ENCODE measurements around the gene SORCS3.

The SORCS3 gene

GRCh38 chr10:105023211-105024111, 382.4 kb downstream of the SORCS3 start:
- no peak for DNase-seq (ENCODE audit: extremely low read depth, low read depth)
- H3K4me3 ChIP-seq (replicated peaks; ENCODE audit: low read depth, low read length), result no peak overlapping the region
- no peak for TF ChIP-seq CTCF (IDR thresholded peaks at IDR 0.05; ENCODE audit: low read depth, low read length, missing control alignments)

- TF ChIP-seq CTCF (IDR thresholded peaks at IDR 0.05; ENCODE audit: low read depth, low read length, missing control alignments), result no peak
- DNase-seq (ENCODE audit: extremely low read depth, low read depth), result no peak
Measured at GRCh38 chr10:105024184-105024583, 383.1 kb downstream of the SORCS3 start.

GRCh38 chr10:105025092-105025491, 384.0 kb downstream of the SORCS3 start:
- H3K4me3 ChIP-seq (replicated peaks; ENCODE audit: low read depth, low read length), result no peak overlapping the region
- no peak for DNase-seq (ENCODE audit: extremely low read depth, low read depth)
- TF ChIP-seq CTCF (IDR thresholded peaks at IDR 0.05; ENCODE audit: low read depth, low read length, missing control alignments), result no peak

More at GRCh38 chr10:105024184-105024583, 383.1 kb downstream of the SORCS3 start:
- H3K4me3 ChIP-seq (replicated peaks; ENCODE audit: low read depth, low read length), result no peak overlapping the region

GRCh38 chr10:105026566-105026965, 385.5 kb downstream of the SORCS3 start:
- no peak for TF ChIP-seq CTCF (IDR thresholded peaks at IDR 0.05; ENCODE audit: low read depth, low read length, missing control alignments)
- no peak for DNase-seq (ENCODE audit: extremely low read depth, low read depth)

GRCh38 chr10:105029286-105029685, 388.2 kb downstream of the SORCS3 start:
- no peak for TF ChIP-seq CTCF (IDR thresholded peaks at IDR 0.05; ENCODE audit: low read depth, low read length, missing control alignments)
- no peak for DNase-seq (ENCODE audit: extremely low read depth, low read depth)
- H3K4me3 ChIP-seq (replicated peaks; ENCODE audit: low read depth, low read length), result no peak overlapping the region

More at GRCh38 chr10:105026566-105026965, 385.5 kb downstream of the SORCS3 start:
- H3K4me3 ChIP-seq (replicated peaks; ENCODE audit: low read depth, low read length), result no peak overlapping the region

GRCh38 chr10:105037022-105037421, 395.9 kb downstream of the SORCS3 start:
- TF ChIP-seq CTCF (IDR thresholded peaks at IDR 0.05; ENCODE audit: low read depth, low read length, missing control alignments), result no peak
- no peak overlapping the region for H3K4me3 ChIP-seq (replicated peaks; ENCODE audit: low read depth, low read length)
- no peak for DNase-seq (ENCODE audit: extremely low read depth, low read depth)

Measured in HFF-Myc (cell line).